K562 (cell line): ENCODE data around the gene MINDY4. TPM values are rescaled to one million over a fixed set of nuclear protein-coding genes. Genes with fewer than 3 reads are reported as not detected.

Experiments
- ATAC-seq: fragments of 200-7000 bp; cut with Tn5 transposase; 3 replicates; pipeline ENCODE4 v1.9.1; 2020; ENCODE audit warnings: moderate library complexity
- BruUV-seq: library from RNA; stranded (reverse); fragments of 400-500 nt; replicated peaks from 2 replicates; lab custom pipeline; 2021; lab: Mats Ljungman, UMichigan
- CTCF ChIA-PET: fragments of 300-600 bp; formaldehyde crosslinking; extraction: SDS; loops from one replicate; lab custom pipeline; 2021; ENCODE audit warnings: low intra/inter-chr PET ratio; lab: Yijun Ruan, JAX
- POLR2A ChIA-PET: fragments of 300-600, 350-650 bp; sonication (Branson Sonifier 250); formaldehyde crosslinking; extraction: SDS; loops from one replicate; lab custom pipeline; 2021; ENCODE audit warnings: antibody characterized with exemption, inconsistent platforms; lab: Yijun Ruan, JAX
- DNase-seq, 4 experiments: peaks; one replicate each; pipeline versions ENCODE4 v3.0.0 to v3.0.0-alpha.2; 2011 to 2018; ENCODE audit warnings: low spot score in 3 of 4, mixed read lengths in 3 of 4; ENCODE audit errors: extremely low read depth in 1 of 4
- FAIRE-seq: peaks from 2 replicates; lab custom pipeline; 2011; peaks lifted over from hg19 to GRCh38; lab: Jason Lieb, UNC
- H2AFZ ChIP-seq: 2 replicates; pipeline ENCODE4 v1.6.0; 2011; ENCODE audit warnings: low read depth, low read length, control low read depth, inconsistent platforms
- H3K27ac ChIP-seq: fragments of 200-600 bp; 3 replicates; pipeline ENCODE4 v1.8.0; 2011; ENCODE audit warnings: low read depth, mild to moderate bottlenecking, control low read depth, inconsistent platforms, low read length, moderate library complexity, mixed read lengths; ENCODE audit errors: extremely low read depth
- H3K27me3 ChIP-seq, 2 experiments: fragments of 300-600 bp in 1 of 2; 2 replicates in 1 of 2; 3 replicates in 1 of 2; pipeline versions ENCODE4 v1.6.0 to v1.8.0; 2011; ENCODE audit warnings: inconsistent platforms in 2 of 2, low read length in 2 of 2, mild to moderate bottlenecking in 1 of 2, mixed read lengths in 1 of 2, moderate library complexity in 1 of 2; ENCODE audit not compliant: control insufficient read depth in 2 of 2, insufficient read depth in 2 of 2
- H3K36me3 ChIP-seq: fragments of 300-600 bp; 3 replicates; pipeline ENCODE4 v1.8.0; 2011; ENCODE audit warnings: mild to moderate bottlenecking, low read length, inconsistent platforms; ENCODE audit not compliant: control insufficient read depth, insufficient read depth
- H3K4me1 ChIP-seq, 2 experiments: fragments of 200-600 bp in 1 of 2; replicated peaks in 1 of 2; 2 replicates in 1 of 2; 3 replicates in 1 of 2; pipeline versions ENCODE4 v1.5.1 to v1.8.0; 2011; ENCODE audit warnings: inconsistent platforms in 2 of 2, low read length in 2 of 2, mild to moderate bottlenecking in 1 of 2, mixed read lengths in 1 of 2, moderate library complexity in 1 of 2; ENCODE audit not compliant: control insufficient read depth in 2 of 2, insufficient read depth in 2 of 2
- H3K4me2 ChIP-seq: 2 replicates; pipeline ENCODE4 v1.6.1; 2011; ENCODE audit warnings: low read length, control low read depth, inconsistent platforms, mixed read lengths; ENCODE audit not compliant: insufficient read depth
- H3K4me3 ChIP-seq: fragments of 200-600 bp; sonication (generic), shearing (Covaris generic); 2 replicates; pipeline ENCODE4 v1.5.1; 2016; ENCODE audit warnings: control low read depth, inconsistent platforms
- H3K79me2 ChIP-seq: fragments of 200-600 bp; 3 replicates; pipeline ENCODE4 v1.8.0; 2011; ENCODE audit warnings: low read length, inconsistent platforms; ENCODE audit not compliant: control insufficient read depth, insufficient read depth
- H3K9ac ChIP-seq, 2 experiments: 2 replicates each; pipeline versions ENCODE4 v1.6.0 to v1.6.1; 2011; ENCODE audit warnings: low read depth in 2 of 2, low read length in 2 of 2, control low read depth in 1 of 2, inconsistent platforms in 1 of 2, mild to moderate bottlenecking in 1 of 2, mixed read lengths in 1 of 2; ENCODE audit not compliant: insufficient read depth in 1 of 2
- H3K9me1 ChIP-seq: one replicate; pipeline ENCODE4 v1.6.0; 2011; ENCODE audit warnings: inconsistent platforms, mild to moderate bottlenecking, low read length, moderate library complexity; ENCODE audit not compliant: control insufficient read depth, insufficient read depth
- H3K9me3 ChIP-seq: replicated peaks from 2 replicates; pipeline ENCODE4 v1.5.1; 2011; ENCODE audit warnings: low read depth, low read length, inconsistent platforms; ENCODE audit not compliant: control insufficient read depth, insufficient read depth
- H4K20me1 ChIP-seq: replicated peaks from 2 replicates; pipeline ENCODE4 v1.6.1; 2011; ENCODE audit warnings: low read length, inconsistent platforms, mixed read lengths; ENCODE audit not compliant: control insufficient read depth, insufficient read depth
- BACH1 ChIP-seq: fragments of 200-800 bp; sonication (Bioruptor generic); IDR thresholded peaks from 2 replicates; pipeline ENCODE4 v1.6.1; 2016; ENCODE audit warnings: missing genetic modification characterization, missing compliant biosample characterization
- CREBBP ChIP-seq: IDR thresholded peaks from one replicate; pipeline ENCODE4 v1.6.1; 2012; ENCODE audit warnings: low read depth, mild to moderate bottlenecking, control low read depth, inconsistent platforms, low read length
- FOXP1 ChIP-seq: sonication (generic); formaldehyde crosslinking; IDR thresholded peaks from 2 replicates; pipeline ENCODE4 v1.8.0; 2022; ENCODE audit warnings: mild to moderate bottlenecking, missing genetic modification reagents
- HDAC3 ChIP-seq: fragments of 450-650 bp; IDR thresholded peaks from 2 replicates; pipeline ENCODE4 v1.6.1; 2018; ENCODE audit warnings: borderline replicate concordance, mild to moderate bottlenecking, moderate library complexity; ENCODE audit not compliant: partially characterized antibody
- HMG20B ChIP-seq: fragments of 250-450 bp; sonication (Bioruptor Pico); IDR thresholded peaks from 2 replicates; pipeline ENCODE4 v1.5.0; 2021; ENCODE audit warnings: mild to moderate bottlenecking
- JUNB ChIP-seq: fragments of 450-650 bp; formaldehyde crosslinking; conservative IDR thresholded peaks from 2 replicates; pipeline ENCODE4 v1.4.0; 2020; ENCODE audit warnings: mild to moderate bottlenecking
- MAFK ChIP-seq: IDR thresholded peaks from 2 replicates; pipeline ENCODE4 v1.6.1; 2011; ENCODE audit warnings: low read length, improper control_type of control experiment
- MXI1 ChIP-seq: IDR thresholded peaks from 2 replicates; pipeline ENCODE4 v1.6.1; 2011; ENCODE audit warnings: low read depth, mild to moderate bottlenecking, improper control_type of control experiment, low read length
- SMARCC2 ChIP-seq: fragments of 450-650 bp; IDR thresholded peaks from 2 replicates; pipeline ENCODE4 v1.6.1; 2017; ENCODE audit warnings: antibody characterized with exemption, moderate library complexity, mild to moderate bottlenecking, low read depth
- SRSF3 ChIP-seq: fragments of 200-400 bp; formaldehyde crosslinking; IDR thresholded peaks from 2 replicates; pipeline ENCODE4 v1.6.1; 2016; ENCODE audit warnings: mild to moderate bottlenecking, low read length, moderate library complexity; ENCODE audit not compliant: insufficient read depth
- TCF3 ChIP-seq: sonication (generic); formaldehyde crosslinking; IDR thresholded peaks from 2 replicates; pipeline ENCODE4 v1.4.0; 2020; ENCODE audit warnings: mild to moderate bottlenecking, missing genetic modification reagents
- ZC3H4 ChIP-seq: sonication (generic); formaldehyde crosslinking; IDR thresholded peaks from 2 replicates; pipeline ENCODE4 v1.9.0; 2021; ENCODE audit warnings: missing genetic modification reagents, borderline replicate concordance
- ZNF282 ChIP-seq: sonication (generic); formaldehyde crosslinking; IDR thresholded peaks from 2 replicates; pipeline ENCODE4 v1.8.1; 2023; ENCODE audit warnings: missing genetic modification reagents
- WGBS: fragments of 100-300 bp; shearing (Covaris generic); methylation state at CpG from one replicate; pipeline ENCODE4 v1.1.6; 2016; ENCODE audit warnings: low coverage, mixed read lengths; ENCODE audit not compliant: insufficient coverage; ENCODE audit errors: missing lambda C conversion rate; 5-methylcytosine and 5-hydroxymethylcytosine counted together
- in situ Hi-C: fragments of 300-500 bp; cut with MboI; formaldehyde crosslinking; loops from 4 replicates; pipeline ENCODE4 v1.15.0; 2018; ENCODE audit warnings: inconsistent platforms, mixed read lengths
- intact Hi-C: fragments of 100-400 bp; cut with micrococcal nuclease; formaldehyde crosslinking; loops from 2 replicates; pipeline ENCODE4 v1.14.2; 2022
- polyA plus RNA-seq, 8 experiments: library from polyadenylated mRNA; depleted of rRNA in 4 of 8; stranded (reverse) in 5 of 8; unstranded in 3 of 8; fragments of >200 nt; fragmentation: Nextera tagmentation in 2 of 8; fragmentation: Illumina TruSeq in 1 of 8; extraction: Ambion mirVana in 2 of 8; extraction: Trizol in 1 of 8; gene quantifications; 2 replicates each; pipeline versions ENCODE4 v1.2.1 to v1.2.3, GENCODE V29; 2011 to 2014; ENCODE audit warnings: inconsistent platforms in 1 of 8, missing spikeins in 1 of 8
- total RNA-seq, 7 experiments: library from RNA; depleted of rRNA in 6 of 7; stranded (reverse); fragments of >200 nt in 6 of 7; fragmentation: Illumina TruSeq in 2 of 7; extraction: Trizol in 2 of 7; gene quantifications; 2 replicates each; pipeline versions ENCODE4 v1.2.1 to v1.2.3, GENCODE V29; 2011 to 2021; ENCODE audit warnings: low replicate concordance in 1 of 7
- TF ChIP-seq, protein P1 (sequence below): fragments of 250-450 bp; sonication (Bioruptor Pico); IDR thresholded peaks from 2 replicates; pipeline ENCODE4 v1.8.0; 2022; ENCODE audit warnings: moderate library complexity, mild to moderate bottlenecking, inconsistent platforms
- TF ChIP-seq, protein P2 (sequence below): fragments of 250-450 bp; sonication (Bioruptor Pico); IDR thresholded peaks from 2 replicates; pipeline ENCODE4 v1.4.0; 2020; ENCODE audit warnings: mild to moderate bottlenecking, moderate library complexity, borderline replicate concordance

MINDY4 gene
- total and polyA plus RNA-seq, 9 of the 15 experiments (the other 6 are each of a cell fraction or from before 2014, with no cell fraction given) = 2.1 to 16.7 (median 11.0) TPM

- ATAC-seq = no peak
- no peaks in the 10 kb centered on the region for H3K36me3 ChIP-seq
- no peak overlapping the region for H3K4me2 ChIP-seq
- no peak for TF ChIP-seq ZC3H4 (CRISPR knock-in tag)
- no peak for TF ChIP-seq MXI1
- TF ChIP-seq, protein P1, sequence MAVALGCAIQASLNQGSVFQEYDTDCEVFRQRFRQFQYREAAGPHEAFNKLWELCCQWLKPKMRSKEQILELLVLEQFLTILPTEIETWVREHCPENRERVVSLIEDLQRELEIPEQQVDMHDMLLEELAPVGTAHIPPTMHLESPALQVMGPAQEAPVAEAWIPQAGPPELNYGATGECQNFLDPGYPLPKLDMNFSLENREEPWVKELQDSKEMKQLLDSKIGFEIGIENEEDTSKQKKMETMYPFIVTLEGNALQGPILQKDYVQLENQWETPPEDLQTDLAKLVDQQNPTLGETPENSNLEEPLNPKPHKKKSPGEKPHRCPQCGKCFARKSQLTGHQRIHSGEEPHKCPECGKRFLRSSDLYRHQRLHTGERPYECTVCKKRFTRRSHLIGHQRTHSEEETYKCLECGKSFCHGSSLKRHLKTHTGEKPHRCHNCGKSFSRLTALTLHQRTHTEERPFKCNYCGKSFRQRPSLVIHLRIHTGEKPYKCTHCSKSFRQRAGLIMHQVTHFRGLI (CRISPR knock-in tag) = no peak
- no peak for TF ChIP-seq HMG20B
- no peak for TF ChIP-seq ZNF282 (CRISPR knock-in tag)
- TF ChIP-seq SMARCC2 = no peak
- TF ChIP-seq, protein P2, sequence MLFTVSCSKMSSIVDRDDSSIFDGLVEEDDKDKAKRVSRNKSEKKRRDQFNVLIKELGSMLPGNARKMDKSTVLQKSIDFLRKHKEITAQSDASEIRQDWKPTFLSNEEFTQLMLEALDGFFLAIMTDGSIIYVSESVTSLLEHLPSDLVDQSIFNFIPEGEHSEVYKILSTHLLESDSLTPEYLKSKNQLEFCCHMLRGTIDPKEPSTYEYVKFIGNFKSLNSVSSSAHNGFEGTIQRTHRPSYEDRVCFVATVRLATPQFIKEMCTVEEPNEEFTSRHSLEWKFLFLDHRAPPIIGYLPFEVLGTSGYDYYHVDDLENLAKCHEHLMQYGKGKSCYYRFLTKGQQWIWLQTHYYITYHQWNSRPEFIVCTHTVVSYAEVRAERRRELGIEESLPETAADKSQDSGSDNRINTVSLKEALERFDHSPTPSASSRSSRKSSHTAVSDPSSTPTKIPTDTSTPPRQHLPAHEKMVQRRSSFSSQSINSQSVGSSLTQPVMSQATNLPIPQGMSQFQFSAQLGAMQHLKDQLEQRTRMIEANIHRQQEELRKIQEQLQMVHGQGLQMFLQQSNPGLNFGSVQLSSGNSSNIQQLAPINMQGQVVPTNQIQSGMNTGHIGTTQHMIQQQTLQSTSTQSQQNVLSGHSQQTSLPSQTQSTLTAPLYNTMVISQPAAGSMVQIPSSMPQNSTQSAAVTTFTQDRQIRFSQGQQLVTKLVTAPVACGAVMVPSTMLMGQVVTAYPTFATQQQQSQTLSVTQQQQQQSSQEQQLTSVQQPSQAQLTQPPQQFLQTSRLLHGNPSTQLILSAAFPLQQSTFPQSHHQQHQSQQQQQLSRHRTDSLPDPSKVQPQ (CRISPR knock-in tag) = no peak
- no peak for TF ChIP-seq MAFK
- TF ChIP-seq FOXP1 (CRISPR knock-in tag) = no peak
- no peak for TF ChIP-seq SRSF3
- no peak for TF ChIP-seq BACH1 (tag)
- no peak for TF ChIP-seq JUNB (CRISPR knock-in tag)
- TF ChIP-seq TCF3 (CRISPR knock-in tag) = no peak
- TF ChIP-seq CREBBP = no peak
- TF ChIP-seq HDAC3 = no peak
- in situ Hi-C loops (loop anchor here (10.0 kb wide), 1 partner anchor 571 kb away; no protein-coding TSS in a partner anchor), intact Hi-C loops (loop anchor here (10.0 kb wide), 1 partner anchor 461 kb away; no protein-coding TSS in a partner anchor)
- FAIRE-seq = no peak
- no peak for DNase-seq
- H3K4me1 ChIP-seq = peaks cover 0 to 4% of the 10 kb centered on the region in 2 experiments; a peak in 2 of 5 replicates
- H3K27ac ChIP-seq = no peak overlapping the region
- no peak overlapping the region for H2AFZ ChIP-seq
- H4K20me1 ChIP-seq = no peaks in the 10 kb centered on the region
- H3K9me3 ChIP-seq = no peaks in the 10 kb centered on the region
- no TSS peak for BruUV-seq
- CTCF ChIA-PET = no interaction called here
- H3K27me3 ChIP-seq = peaks cover 28 to 55% of the 10 kb centered on the region in 2 experiments
- no peaks in the 10 kb centered on the region for H3K79me2 ChIP-seq
- no peak overlapping the region for H3K4me3 ChIP-seq
- WGBS = 0% methylated on average over 4 of the region's 4 CpGs
- POLR2A ChIA-PET = interaction anchor here (1.7 kb wide), 1 partner anchor 8 kb away, joined by 6 read pairs; no protein-coding TSS in a partner anchor
- H3K9ac ChIP-seq = no peak overlapping the region
- H3K9me1 ChIP-seq = no peaks in the 10 kb centered on the region
Observed at GRCh38 chr7:30736291-30736690, 34.9 kb upstream of the MINDY4 start.
